ENCODE data around the gene AJAP1.

AJAP1 gene

GRCh38 chr1:4630561-4630960 is 23.8 kb upstream of the AJAP1 start:
- DNase-seq (ENCODE audit: low spot score): no peak

GRCh38 chr1:4631321-4631720 is 23.1 kb upstream of the AJAP1 start:
- no peak for DNase-seq (ENCODE audit: low spot score)

- no peak for DNase-seq (ENCODE audit: low spot score)
Observed at GRCh38 chr1:4633346-4633745, 21.1 kb upstream of the AJAP1 start.

- no peak for DNase-seq (ENCODE audit: low spot score)
Observed at GRCh38 chr1:4634156-4634792, 20.1 kb upstream of the AJAP1 start.

- DNase-seq (ENCODE audit: low spot score): no peak
Observed at GRCh38 chr1:4634793-4635406, 19.5 kb upstream of the AJAP1 start.

GRCh38 chr1:4636186-4636585 is 18.2 kb upstream of the AJAP1 start:
- no peak for DNase-seq (ENCODE audit: low spot score)

GRCh38 chr1:4636644-4637380 is 17.6 kb upstream of the AJAP1 start:
- no peak for DNase-seq (ENCODE audit: low spot score)

GRCh38 chr1:4637616-4638344 is 16.6 kb upstream of the AJAP1 start:
- DNase-seq (ENCODE audit: low spot score): no peak

- no peak for DNase-seq (ENCODE audit: low spot score)
Observed at GRCh38 chr1:4638345-4638729, 16.1 kb upstream of the AJAP1 start.

- DNase-seq (ENCODE audit: low spot score): no peak
Observed at GRCh38 chr1:4640931-4641330, 13.5 kb upstream of the AJAP1 start.

- no peak for DNase-seq (ENCODE audit: low spot score)
Observed at GRCh38 chr1:4647391-4647790, 7.0 kb upstream of the AJAP1 start.

- no peak for DNase-seq (ENCODE audit: low spot score)
Observed at GRCh38 chr1:4648657-4649056, 5.8 kb upstream of the AJAP1 start.

- DNase-seq (ENCODE audit: low spot score): peak; percentile 5
Observed at GRCh38 chr1:4650481-4650880, 3.9 kb upstream of the AJAP1 start.

- no peak for DNase-seq (ENCODE audit: low spot score)
Observed at GRCh38 chr1:4650981-4651380, 3.4 kb upstream of the AJAP1 start.

- DNase-seq (ENCODE audit: low spot score): peak; percentile 50
Observed at GRCh38 chr1:4652631-4653327, 1.6 kb upstream of the AJAP1 start.

GRCh38 chr1:4653328-4653660 is 1.1 kb upstream of the AJAP1 start:
- DNase-seq (ENCODE audit: low spot score): no peak

GRCh38 chr1:4654764-4655673 is 610 bp downstream of the AJAP1 start:
- no peak for DNase-seq (ENCODE audit: low spot score)

GRCh38 chr1:4655674-4656532 is 1.5 kb downstream of the AJAP1 start:
- DNase-seq (ENCODE audit: low spot score): peak; percentile 13

- DNase-seq (ENCODE audit: low spot score): no peak
Observed at GRCh38 chr1:4656533-4657140, 2.2 kb downstream of the AJAP1 start.
